Epithelial cell of esophagus (primary cell): ENCODE results near the gene PELI2.

Source experiments
- DNase-seq: peaks from one replicate; pipeline ENCODE4 v3.0.0; 2010; ENCODE audit warnings: low read depth
- H3K4me3 ChIP-seq: 2 replicates; pipeline ENCODE4 v1.5.1; 2011; ENCODE audit warnings: mild to moderate bottlenecking, low read length, control low read depth
- TF ChIP-seq, protein P1 (sequence below): IDR thresholded peaks from 2 replicates; pipeline ENCODE4 v1.5.1; 2011; ENCODE audit warnings: low read depth, mild to moderate bottlenecking, low read length, control low read depth, inconsistent platforms; ENCODE audit not compliant: insufficient read depth; ENCODE audit errors: missing control alignments

Gene PELI2

DNA sequence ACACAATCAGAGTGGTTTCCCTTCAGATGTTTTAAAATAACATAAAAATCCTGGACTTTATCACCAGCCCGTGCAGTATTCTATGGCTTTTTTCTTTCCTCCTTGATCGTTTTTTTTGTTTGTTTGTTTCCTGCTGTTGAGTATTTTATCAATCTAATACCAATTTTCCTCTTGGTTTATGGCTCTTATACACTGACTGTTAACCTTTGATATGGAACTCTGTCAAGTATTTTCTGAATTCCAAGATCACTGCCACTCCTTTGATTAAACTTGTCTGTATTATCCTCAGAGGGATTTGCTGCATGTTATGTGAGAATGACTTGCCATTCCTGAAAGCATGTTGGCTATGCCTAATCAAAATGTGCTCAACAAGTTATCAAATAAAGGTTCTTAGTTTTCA, 88.4 kb downstream of the PELI2 start:
- no peak for DNase-seq
- TF ChIP-seq, protein P1, sequence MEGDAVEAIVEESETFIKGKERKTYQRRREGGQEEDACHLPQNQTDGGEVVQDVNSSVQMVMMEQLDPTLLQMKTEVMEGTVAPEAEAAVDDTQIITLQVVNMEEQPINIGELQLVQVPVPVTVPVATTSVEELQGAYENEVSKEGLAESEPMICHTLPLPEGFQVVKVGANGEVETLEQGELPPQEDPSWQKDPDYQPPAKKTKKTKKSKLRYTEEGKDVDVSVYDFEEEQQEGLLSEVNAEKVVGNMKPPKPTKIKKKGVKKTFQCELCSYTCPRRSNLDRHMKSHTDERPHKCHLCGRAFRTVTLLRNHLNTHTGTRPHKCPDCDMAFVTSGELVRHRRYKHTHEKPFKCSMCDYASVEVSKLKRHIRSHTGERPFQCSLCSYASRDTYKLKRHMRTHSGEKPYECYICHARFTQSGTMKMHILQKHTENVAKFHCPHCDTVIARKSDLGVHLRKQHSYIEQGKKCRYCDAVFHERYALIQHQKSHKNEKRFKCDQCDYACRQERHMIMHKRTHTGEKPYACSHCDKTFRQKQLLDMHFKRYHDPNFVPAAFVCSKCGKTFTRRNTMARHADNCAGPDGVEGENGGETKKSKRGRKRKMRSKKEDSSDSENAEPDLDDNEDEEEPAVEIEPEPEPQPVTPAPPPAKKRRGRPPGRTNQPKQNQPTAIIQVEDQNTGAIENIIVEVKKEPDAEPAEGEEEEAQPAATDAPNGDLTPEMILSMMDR: no peak
- H3K4me3 ChIP-seq: no peak overlapping the region

DNA sequence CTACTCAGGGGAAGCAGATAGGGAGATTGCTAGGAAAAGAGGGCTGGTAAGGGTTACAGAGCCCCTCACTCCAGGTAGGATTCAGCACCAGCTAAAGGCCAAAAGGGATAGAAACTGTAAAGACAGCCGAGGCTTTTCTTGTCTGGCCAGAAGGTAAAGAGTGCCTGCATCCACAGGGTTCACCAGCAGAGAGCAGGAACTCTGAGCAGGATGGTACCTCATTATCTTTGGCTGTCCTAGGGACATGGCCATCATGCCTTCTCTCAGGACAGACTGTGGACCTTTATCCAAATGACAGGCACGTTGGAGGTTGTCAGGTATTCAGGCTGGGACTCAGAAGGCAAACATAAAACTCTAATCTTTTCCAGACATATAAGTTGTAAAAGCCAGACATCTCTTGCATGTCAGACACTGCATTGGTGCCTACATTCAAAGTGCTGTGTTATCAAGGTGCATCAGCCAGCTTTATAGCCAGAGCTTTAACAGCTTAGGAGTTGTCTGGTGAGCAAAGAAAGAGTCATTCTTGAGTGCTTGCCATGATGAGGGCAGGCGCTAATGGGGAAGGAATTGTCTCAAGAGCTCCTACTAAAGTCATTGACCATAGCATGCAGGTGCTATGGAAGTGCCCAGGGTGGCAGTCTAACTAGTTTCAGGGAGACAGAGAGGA, 89.5 kb downstream of the PELI2 start:
- TF ChIP-seq, protein P1: no peak
- no peak overlapping the region for H3K4me3 ChIP-seq
- DNase-seq: peak; percentile 16

DNA sequence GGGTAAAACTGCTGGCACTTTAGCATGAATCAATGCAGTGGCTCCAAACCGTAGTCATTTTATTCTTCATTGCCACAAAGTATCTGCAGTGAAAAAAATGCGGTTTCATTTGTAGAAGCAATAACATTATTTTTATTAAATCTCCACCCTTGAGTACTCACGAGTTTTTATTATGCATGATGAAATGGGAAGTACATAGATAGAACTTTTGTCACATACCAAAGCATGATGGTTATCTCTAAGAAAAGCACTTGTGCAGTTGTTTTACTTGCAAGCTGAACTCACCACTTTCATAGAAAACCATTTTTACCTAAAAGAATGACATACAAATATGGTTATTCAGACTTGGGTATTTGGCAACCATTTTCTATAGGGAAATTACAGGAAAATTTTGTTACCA, 90.3 kb downstream of the PELI2 start:
- TF ChIP-seq, protein P1: no peak
- H3K4me3 ChIP-seq: no peak overlapping the region
- no peak for DNase-seq

DNA sequence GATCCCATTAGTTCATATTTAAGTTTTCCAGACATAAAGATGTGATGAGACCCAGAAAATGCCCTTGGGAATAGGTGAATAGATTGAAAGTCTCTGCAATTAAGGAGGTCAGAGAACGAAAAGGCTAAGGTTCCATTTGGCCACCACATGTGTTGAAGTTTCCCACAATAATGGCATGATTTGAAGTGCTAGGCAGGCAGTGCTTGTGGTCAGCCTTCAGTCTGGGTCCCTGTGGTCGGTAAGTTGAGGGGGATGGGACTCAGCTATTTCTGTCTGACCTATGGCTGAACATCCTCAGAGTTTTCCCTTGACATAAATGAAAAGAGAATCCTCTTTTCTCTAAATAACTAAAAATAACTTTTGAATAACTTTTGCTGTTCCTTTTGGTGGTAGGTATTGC, 92.4 kb downstream of the PELI2 start:
- TF ChIP-seq, protein P1: no peak
- H3K4me3 ChIP-seq: no peak overlapping the region
- DNase-seq: no peak

DNA sequence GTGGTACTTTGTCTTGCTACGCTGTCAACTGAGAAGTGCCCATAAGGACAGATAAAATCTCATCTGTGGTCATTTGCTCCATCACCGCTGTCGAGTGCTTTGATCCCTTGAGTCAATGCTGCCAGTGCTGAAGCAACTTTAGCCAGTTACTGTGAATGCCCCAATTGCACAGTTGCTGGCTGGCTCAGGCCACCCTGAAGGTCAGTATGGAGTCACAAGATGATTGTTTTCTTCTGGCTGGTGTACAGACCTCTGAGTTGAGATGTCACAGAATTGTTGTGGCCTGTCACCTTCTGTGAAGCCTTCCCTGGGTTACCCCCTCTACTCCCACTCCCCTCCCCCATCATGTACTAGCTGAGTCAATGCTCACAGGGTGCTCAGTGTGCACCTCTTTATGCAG, 92.9 kb downstream of the PELI2 start:
- H3K4me3 ChIP-seq: no peak overlapping the region
- TF ChIP-seq, protein P1: no peak
- no peak for DNase-seq

DNA sequence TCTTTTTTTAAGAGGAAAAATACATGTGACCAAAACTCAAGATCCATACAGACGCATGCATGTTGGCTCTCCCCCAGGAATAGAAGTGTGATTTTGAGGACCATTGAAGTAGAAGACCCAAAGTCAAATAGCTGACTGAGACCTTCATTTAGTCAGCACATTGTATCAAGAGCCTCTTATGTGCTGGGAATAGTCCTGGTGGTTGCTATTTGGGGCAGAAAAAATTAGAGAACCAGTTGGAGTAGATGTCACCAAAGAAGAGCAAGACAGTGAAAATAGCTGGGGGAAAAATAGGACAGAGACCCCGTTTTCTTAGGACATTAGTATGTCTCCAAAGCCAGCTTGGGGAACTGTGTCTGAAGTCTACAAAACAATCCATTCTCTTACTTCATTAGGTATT, 93.6 kb downstream of the PELI2 start:
- no peak overlapping the region for H3K4me3 ChIP-seq
- TF ChIP-seq, protein P1: no peak
- DNase-seq: no peak

DNA sequence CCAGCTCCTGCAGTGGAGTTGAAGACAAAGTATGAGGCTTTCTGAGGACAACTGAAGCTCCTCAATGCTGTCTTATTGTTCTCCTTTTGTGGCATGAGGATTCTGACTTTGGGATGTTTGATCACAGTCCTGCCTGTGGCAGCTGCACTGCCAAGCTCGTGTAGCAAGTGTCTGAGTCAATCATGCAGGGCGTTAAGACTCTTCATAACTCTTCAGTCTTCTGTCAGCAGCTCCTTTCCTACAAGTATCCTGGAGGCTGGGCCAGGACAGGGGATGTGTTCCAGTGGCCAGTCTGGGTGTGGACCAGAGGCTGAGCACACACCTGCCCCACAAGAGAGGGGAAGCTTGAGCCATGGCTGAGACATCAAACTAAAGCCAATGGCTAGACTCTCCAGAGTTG, 94.3 kb downstream of the PELI2 start:
- H3K4me3 ChIP-seq: no peak overlapping the region
- DNase-seq: peak; percentile 19
- TF ChIP-seq, protein P1: no peak
